Measurements from ENCODE around the gene CLCA4.

The CLCA4 gene

GRCh38 chr1:86546787-86547221 is at the start of gene CLCA4:
CLCA4 (plus strand) TSS chr1:86547078; CDS start chr1:86547120, 42 bp downstream.
- no peak for DNase-seq

GRCh38 chr1:86498281-86498680 is 48.6 kb upstream of the CLCA4 start:
- no peak for DNase-seq

GRCh38 chr1:86499987-86500593 is 46.8 kb upstream of the CLCA4 start:
- DNase-seq, result peak; percentile 62

GRCh38 chr1:86500714-86501113 is 46.2 kb upstream of the CLCA4 start:
- no peak for DNase-seq

- DNase-seq, result peak; percentile 52
These were observed 44.7 kb upstream of the CLCA4 start for GRCh38 chr1:86502125-86502646.

GRCh38 chr1:86502721-86503405 is 44.0 kb upstream of the CLCA4 start:
- peak; percentile 56 for DNase-seq

- DNase-seq, result no peak
These were observed 43.3 kb upstream of the CLCA4 start for GRCh38 chr1:86503406-86504136.

- DNase-seq, result no peak
These were observed 42.8 kb upstream of the CLCA4 start for GRCh38 chr1:86504137-86504479.

- DNase-seq, result no peak
These were observed 41.8 kb upstream of the CLCA4 start for GRCh38 chr1:86504895-86505563.

- DNase-seq, result no peak
These were observed 41.3 kb upstream of the CLCA4 start for GRCh38 chr1:86505564-86505902.

- peak; percentile 5 for DNase-seq
These were observed 38.8 kb upstream of the CLCA4 start for GRCh38 chr1:86507935-86508582.

- DNase-seq, result no peak
These were observed 38.3 kb upstream of the CLCA4 start for GRCh38 chr1:86508583-86508969.

- DNase-seq, result peak; percentile 10
These were observed 31.3 kb upstream of the CLCA4 start for GRCh38 chr1:86515597-86515996.

GRCh38 chr1:86516335-86516734 is 30.5 kb upstream of the CLCA4 start:
- DNase-seq, result no peak

- no peak for DNase-seq
These were observed 29.5 kb upstream of the CLCA4 start for GRCh38 chr1:86517336-86517735.

GRCh38 chr1:86520789-86521521 is 25.9 kb upstream of the CLCA4 start:
- no peak for DNase-seq

GRCh38 chr1:86521522-86521891 is 25.4 kb upstream of the CLCA4 start:
- no peak for DNase-seq

GRCh38 chr1:86522240-86522639 is 24.6 kb upstream of the CLCA4 start:
- no peak for DNase-seq

- DNase-seq, result no peak
These were observed 23.1 kb upstream of the CLCA4 start for GRCh38 chr1:86523670-86524354.

GRCh38 chr1:86527306-86527705 is 19.6 kb upstream of the CLCA4 start:
- DNase-seq, result no peak

GRCh38 chr1:86530211-86530845 is 16.6 kb upstream of the CLCA4 start:
- no peak for DNase-seq
